NCI-H774 (cell line): ENCODE data around the gene ETV1.
A peak's percentile ranks its signal among the peaks of the same experiment; 100 is the strongest.

Experiments used
- DNase-seq: peaks from one replicate; lab custom pipeline; 2025; lab: John Stamatoyannopoulos, UW

The ETV1 gene

GRCh38 chr7:13989126-13989948, at the start of gene ETV1:
Gene ETV1, minus strand, starts transcription at chr7:13989666. Its CDS starts 614 bp downstream, at chr7:13989052.
- peak; percentile 70 for DNase-seq

GRCh38 chr7:14024406-14024805, 34.9 kb upstream of the ETV1 start:
- no peak for DNase-seq

GRCh38 chr7:14023838-14024237, 34.4 kb upstream of the ETV1 start:
- no peak for DNase-seq

- no peak for DNase-seq
Observed at GRCh38 chr7:14023342-14023741, 33.9 kb upstream of the ETV1 start.

- no peak for DNase-seq
Observed at GRCh38 chr7:14021069-14021468, 31.6 kb upstream of the ETV1 start.

- DNase-seq: no peak
Observed at GRCh38 chr7:14020339-14020900, 31.0 kb upstream of the ETV1 start.

GRCh38 chr7:14018751-14019150, 29.3 kb upstream of the ETV1 start:
- no peak for DNase-seq

- DNase-seq: no peak
Observed at GRCh38 chr7:14016950-14017349, 27.5 kb upstream of the ETV1 start.

GRCh38 chr7:14013898-14014297, 24.4 kb upstream of the ETV1 start:
- DNase-seq: no peak

- DNase-seq: no peak
Observed at GRCh38 chr7:14009453-14010418, 20.3 kb upstream of the ETV1 start.

GRCh38 chr7:14001139-14001538, 11.7 kb upstream of the ETV1 start:
- no peak for DNase-seq

- no peak for DNase-seq
Observed at GRCh38 chr7:14000247-14000646, 10.8 kb upstream of the ETV1 start.

GRCh38 chr7:13998866-13999265, 9.4 kb upstream of the ETV1 start:
- DNase-seq: no peak

- no peak for DNase-seq
Observed at GRCh38 chr7:13992596-13992964, 3.1 kb upstream of the ETV1 start.

- no peak for DNase-seq
Observed at GRCh38 chr7:13991791-13992595, 2.5 kb upstream of the ETV1 start.

- DNase-seq: peak; percentile 94
Observed at GRCh38 chr7:13990984-13991790, 1.7 kb upstream of the ETV1 start.

GRCh38 chr7:13990319-13990983, 985 bp upstream of the ETV1 start:
- DNase-seq: peak; percentile 88

GRCh38 chr7:13989949-13990305, 461 bp upstream of the ETV1 start:
- DNase-seq: no peak

- no peak for DNase-seq
Observed at GRCh38 chr7:13988731-13989125, 738 bp downstream of the ETV1 start.

GRCh38 chr7:13988065-13988464, 1.4 kb downstream of the ETV1 start:
- no peak for DNase-seq
